HG03045 (cell line): ENCODE results near the gene C4orf50.
"Not testable (repeated sequence)": the region's sequence is repeated elsewhere in the genome, so short reads cannot be mapped to it uniquely, and the experiment has no call there.

Experiments
- ATAC-seq: cut with Tn5 transposase; IDR thresholded peaks from one replicate; pipeline ENCODE4 v1.9.1; 2021; ENCODE audit warnings: mild to moderate bottlenecking, moderate library complexity; ENCODE audit not compliant: unreplicated experiment

Gene C4orf50

DNA sequence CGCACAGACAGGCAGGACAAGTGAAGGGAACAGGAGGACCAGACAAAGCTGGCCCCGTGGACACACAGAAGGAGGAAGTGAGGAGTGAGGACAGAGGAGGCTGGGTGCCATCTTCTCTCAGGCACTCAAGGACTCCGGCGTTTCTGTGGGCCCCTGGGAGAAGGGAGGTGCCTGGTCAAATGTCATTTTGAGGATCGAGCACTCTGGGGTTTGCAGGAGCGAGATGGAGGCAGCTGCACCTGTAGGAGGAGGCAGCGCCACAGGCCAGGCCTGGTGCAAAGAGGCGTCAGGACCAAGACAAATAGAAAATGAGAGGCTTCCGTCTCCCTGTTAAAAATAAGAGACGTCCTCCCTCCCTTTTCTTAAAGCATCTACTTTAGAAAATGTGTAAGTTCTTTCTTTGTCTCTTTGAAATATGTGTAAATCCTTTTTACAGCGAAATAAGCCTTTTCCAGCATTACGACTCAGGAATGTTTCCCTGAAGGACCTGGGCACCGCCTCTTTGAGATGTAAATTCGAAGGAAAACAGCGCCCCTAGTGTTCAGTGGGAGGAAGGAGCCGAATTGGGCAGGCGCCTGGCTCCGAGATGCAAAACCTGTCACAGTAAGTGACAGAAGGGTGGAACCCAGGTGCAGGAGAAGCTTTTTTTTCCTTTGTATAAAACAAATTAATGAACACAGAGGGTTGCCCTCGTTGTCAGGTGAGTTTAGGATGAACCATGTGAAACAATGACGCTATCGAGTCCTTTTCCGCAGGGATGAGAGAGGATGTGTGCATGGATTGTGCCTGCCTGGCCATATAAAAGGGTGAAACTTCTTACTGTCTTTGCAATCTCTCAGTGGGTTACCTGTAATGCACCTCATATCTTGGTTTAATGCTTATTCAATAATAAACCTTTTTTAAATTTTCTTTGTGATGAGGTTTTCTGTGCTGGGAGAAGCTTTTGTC lies 1.4 kb upstream of the C4orf50 start:
- no peak for ATAC-seq

DNA sequence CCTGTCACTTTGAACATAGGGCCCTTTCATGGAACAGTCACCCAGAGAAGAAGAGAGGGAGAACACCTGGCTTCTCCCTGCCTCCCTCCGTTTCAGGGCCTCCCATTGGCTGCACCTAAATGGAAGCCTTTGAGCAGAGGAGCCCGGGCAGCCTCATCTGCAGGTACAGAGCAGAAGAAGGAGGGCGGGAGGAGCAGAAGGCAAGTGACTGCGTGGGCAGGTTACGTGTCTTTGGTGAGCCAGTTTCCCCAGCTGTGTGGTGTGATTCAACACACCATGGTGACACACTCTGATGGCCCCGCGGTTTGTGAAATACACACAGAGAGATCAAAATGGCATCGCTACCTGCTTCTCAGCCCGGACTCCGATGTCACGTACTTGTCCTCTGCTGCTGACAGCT lies 431 bp downstream of the C4orf50 start:
- no peak for ATAC-seq

DNA sequence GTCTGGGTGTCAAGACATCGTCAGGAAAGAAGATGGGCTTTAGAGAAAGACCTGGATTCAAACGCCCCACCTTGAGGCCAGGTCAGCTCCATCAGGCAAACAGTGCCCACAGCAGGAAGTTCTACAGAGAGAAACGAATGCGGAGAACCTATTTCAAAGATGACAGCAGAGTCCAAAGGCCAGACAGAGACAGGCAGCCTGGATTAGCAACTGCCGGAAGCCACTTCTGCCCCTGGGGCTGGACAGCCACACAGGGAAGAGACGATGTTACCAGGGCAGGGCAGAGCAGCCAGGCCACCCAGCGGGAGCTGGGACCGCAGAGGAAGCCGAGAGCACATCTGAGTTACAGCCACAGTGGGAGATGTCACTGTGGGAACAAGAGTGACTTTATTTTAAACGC lies 1.2 kb downstream of the C4orf50 start:
- ATAC-seq = no peak

DNA sequence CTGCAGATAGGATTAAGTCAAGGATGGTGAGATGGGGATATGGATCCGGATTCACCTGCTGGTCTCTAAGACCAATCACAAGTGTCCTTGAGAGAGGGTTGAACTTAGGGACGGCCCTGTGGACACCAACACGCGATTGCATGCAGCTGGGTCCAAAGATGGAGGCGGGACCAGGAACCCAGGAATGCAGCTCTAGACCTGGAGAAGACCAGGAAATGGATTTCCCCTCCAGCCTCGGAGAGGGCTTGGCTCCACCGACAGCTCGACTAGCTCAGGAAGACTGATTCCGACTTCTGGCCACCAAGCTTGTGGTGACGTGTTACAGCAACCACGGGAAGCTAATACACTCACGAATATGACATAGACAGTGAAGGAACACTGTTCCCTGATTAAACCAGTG lies 4.7 kb downstream of the C4orf50 start:
- ATAC-seq = no peak

DNA sequence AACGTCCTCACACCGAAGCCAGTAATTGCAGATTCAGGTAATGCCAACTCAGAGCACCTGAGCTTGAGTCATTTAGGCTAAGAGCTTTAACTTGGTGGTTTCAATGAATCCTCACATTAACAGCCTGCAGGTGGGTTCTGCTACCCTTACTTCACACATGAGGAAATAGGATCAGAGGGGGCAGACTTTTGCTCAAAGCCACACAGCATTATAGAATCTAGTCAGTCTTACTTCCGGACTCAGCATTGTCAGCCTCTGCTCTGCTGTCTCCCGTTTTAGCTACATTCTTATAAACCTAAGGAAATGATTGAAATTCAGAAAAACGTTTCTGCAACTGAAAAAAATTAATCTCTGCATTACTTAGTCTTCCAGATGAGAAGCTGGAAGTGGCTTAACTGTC lies 6.0 kb downstream of the C4orf50 start:
- ATAC-seq = no peak

DNA sequence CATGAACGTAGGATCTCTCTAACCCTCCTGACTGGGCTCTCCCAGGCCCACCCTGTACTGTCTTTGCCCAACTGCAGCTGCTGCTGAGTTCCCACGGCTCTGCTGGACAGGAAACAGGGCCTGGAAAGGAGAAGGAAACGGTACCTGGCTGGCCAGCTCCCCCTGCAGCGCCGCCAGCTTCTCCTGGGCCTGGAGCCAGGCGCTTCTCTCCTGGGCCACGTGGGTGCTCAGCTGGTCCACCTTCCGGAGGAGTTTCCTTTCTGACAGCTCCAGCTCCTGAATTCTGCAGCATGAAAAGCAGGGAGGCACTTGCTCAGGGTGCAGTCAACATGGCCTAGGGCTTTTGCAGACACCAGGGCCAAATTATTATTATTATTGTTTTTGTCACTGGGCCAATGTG lies 6.5 kb downstream of the C4orf50 start:
- no peak for ATAC-seq

DNA sequence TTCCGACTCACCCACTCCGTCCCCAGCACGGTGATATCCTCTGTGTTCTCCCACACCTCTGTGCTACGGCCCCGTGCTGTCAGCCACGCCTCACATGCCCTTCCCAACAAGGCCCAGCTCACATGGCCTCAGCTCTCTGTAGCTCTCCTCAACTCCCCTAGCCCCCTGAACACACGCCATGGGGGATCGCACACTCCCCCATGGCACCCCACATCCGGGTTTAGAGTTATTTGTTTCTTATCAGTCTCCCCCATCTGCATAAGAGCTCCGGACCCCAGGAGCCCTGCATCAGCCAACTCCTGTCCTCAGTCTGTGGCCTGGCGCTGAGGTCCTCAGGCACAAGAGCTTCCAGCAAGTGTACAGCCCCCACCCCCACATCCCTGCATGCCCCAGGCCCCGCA lies 7.0 kb downstream of the C4orf50 start:
- ATAC-seq = no peak

DNA sequence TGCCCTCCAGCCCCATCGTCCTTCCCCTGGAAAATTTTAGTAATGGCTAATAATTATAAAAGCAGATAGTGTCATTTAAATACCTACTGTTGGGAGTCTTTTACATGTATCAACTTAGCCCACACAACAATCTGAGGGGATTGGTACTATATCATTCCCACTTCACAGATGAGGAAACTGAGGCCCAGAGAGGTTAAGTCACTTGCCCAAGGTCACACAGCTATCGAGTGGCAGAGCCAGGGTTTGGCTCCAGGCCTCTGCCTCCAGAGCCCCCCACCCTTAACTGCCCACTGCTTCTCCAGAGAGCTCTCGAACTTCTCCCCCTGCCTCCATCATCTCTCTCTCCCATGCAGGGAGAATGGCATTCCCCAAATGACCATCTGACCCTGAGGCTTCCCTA lies 7.4 kb downstream of the C4orf50 start:
- no peak for ATAC-seq

DNA sequence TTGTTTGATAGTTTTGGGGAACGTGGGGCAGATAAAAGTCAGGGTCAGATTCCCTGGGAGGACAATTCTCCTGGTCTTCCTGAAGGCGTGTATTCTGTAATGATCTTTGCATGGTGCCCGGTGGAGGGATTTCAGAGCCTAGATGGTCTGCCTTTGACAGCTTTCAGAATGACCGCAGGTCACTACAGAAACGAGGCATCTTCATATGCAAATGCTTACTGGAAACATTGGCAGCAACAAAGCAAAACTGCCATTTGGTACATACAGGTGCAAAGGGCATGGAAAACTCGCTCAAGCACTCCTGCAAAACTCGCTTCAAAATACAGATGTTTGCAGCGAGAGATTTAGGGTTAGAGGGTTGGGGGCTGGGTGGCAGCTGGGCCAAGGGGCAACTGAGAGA lies 8.8 kb downstream of the C4orf50 start:
- ATAC-seq = no peak

DNA sequence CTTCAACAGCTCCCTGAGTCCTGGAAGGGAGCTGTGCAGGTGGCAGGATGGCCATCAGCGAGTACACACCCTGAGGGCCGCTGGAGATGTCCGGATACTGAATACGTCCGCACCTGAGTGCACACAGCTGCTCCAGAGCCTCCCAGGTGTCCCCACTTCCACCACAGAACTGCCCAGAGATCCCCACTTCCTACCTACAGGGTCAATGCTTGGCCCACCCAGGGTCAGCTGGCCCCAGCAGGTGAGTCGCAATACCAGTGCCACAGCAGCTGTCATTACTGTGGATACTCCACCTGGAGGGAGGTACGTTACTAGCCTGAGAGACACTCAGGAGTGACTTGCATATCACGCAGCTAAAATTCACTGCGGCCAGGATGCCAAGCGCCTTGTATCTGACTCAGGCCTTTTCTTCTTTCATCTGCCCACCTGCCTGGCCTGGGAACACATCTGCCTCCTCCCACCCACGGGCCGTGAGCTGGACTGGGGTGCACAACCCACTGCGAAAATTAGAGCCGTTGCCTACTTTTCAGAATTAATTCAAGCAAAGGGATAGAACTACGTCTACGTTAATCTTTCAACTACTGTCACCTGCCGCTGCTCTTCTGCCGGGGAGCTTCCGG lies 9.4 kb downstream of the C4orf50 start:
- ATAC-seq = no peak

DNA sequence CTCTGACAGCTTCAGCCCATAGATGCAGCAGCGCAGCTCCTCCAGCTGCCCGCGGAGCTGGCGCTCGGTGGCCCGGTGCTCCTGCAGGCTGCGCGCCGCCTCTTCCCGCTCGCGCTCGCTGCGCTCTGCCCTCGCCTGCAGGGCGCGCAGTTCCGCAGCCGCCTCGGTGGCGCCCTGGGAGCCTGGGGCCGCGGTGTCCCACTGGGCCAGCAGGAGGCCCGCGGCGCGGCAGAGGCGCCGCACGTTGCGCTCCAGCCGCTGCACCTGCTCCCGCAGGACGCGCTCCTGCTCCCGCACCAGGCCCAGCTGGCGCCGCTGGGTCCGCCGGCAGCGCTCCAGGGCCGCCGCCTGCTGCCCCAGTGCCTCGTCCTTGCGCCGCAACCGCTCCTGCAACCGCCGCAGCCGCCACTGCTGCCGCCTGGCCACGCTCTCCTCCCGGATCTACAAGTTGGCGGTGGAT lies 10.1 kb downstream of the C4orf50 start:
- no peak for ATAC-seq

DNA sequence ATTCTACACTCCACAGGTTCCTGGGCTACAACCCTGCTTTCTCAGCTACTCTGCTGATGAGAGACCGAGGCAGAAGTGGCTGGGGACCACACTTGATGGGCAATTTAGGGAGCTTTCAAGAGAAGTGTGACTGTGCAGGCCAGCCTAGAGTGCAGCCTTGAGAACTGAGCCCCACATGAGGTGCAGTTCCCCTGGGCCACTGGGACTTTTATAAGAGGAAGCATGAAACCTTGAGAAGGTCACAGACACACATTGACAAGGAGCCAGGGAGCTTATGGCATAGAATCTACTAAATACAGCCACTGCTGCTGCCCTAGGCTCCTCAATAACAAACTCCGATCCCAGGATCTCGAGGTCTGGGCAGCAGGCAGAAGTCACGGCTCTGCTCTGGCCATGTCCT lies 13.1 kb downstream of the C4orf50 start:
- no peak for ATAC-seq

DNA sequence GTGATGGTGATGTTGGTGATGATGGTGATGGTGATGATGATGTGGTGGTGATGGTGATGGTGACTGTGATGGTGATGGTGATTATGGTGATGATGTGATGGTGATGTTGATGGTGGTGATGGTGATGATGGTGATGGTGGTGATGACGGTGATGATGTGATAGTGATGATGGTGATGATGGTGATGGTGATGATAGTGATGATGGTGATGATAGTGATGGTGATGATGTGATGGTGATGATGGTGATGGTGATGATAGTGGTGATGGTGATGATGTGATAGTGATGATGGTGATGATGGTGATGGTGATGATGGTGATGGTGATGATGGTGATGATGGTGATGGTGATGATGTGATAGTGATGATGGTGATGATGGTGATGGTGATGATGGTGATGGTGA lies 14.7 kb downstream of the C4orf50 start:
- not testable (repeated sequence) for ATAC-seq

DNA sequence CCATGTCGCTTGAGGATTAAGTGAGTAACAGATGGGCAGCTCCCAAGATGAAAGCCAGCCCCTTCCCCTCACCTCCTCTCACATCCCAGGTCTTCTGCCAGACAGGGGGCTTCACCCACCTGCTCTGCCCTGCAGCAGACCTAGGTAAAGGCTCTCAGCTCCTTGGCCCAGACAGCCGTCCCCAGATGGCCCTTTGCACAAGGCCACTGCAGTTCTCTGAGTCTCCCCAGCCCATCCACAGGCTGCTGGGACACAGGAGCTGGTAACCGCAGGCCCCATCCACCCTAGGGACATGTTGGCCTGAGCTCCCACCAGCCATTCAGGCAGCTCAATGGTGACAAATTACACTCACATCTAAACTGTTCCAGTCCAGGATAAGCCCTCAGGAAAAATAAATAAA lies 15.3 kb downstream of the C4orf50 start:
- no peak for ATAC-seq

DNA sequence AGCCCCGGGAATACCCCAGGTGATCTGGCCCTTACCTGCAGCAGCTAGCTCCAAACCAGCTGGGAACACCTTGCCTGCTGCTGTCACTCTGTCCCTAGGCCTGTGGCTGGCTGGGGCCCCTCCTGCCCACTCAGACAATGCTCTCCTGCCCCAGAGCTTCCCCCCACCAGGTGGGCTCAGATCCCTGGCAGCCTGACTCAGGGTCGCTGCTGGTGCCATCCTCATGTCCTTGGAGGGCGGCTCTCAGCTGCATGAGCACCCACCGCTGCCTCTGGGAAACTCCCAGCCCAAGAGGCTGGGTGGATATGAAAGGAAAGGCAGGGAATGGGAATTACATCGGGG lies 15.8 kb downstream of the C4orf50 start:
- no peak for ATAC-seq

DNA sequence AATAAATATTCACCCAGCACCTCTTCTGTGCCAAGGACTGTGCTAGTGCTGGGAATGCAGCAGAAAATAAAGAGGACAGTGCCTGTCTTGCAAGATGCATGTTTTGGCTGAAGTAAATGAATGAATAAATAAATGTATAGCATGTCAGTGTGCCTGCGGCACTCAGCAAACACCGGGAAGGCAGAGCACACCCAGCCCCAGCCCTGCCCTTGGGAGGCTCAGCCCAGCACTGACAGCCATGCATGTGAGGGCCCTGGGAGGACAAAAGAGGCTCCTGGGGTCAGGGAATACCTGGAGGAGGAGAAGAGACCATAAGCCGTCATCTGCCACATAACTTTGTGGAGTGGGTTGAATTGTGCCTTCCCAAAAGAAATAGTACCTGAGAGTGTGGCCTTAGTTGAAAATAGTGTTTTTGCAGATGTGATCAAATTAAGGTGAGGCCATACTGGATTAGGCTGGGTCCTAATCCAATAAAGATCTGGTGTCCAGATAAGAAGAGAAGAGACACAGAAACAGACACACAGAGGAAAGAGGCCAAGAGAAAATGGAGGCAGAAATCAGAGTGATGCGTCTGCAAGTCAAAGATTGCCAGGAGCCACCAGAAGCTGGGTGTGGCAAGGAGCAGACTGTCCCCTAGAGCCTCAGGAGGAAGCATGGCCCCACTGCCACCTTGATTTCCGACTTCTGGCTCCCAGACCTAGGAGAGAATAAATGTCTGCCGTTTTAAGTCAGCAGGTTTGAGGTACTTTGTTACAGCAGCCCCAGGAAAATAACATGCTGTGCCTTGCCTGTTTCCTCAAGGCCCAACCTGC lies 16.3 kb downstream of the C4orf50 start:
- no peak for ATAC-seq

DNA sequence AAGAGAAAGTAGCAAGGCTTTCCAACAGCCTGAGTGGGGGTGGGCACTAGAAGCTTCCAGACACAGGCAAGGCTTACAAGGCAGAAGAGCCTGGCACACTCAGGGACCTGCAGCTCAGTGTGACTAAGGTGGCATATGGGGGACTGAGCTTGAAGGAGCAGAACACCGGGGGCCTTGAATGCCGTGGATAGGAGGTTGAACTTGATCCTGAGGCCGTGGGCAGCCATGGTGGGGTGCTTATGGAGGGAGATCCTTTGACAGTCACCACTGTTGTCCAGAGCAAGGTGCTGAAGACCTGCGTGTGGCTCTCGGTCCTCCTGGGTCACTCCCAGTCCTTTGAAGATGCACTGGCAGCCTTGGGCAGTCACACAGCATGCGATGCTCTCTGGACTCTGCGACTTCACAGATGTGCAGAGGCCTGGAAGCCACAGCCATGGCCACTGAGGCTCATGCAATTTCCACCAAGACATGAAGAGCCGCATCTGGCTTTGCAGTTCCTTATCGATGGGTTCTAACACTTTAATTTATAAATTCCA lies 18.3 kb downstream of the C4orf50 start:
- no peak for ATAC-seq

DNA sequence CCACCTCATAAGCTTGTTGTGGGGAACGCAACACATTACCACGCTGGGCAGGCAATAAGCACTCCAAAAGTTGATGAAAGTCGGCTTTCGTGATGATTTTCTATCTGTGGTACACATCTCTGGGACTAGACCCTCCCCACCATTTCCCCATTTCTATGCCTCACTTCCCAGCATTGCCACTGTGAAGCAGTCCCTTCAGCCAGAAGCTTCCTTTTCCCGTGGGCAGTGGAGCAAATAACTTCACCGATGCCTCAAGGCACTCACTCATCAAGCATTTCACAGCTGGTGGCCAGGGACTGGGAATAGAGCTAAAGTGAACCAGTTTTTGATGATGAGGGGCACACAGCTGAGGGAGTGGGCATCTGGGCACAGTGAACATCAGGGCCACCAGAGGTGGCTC lies 18.9 kb downstream of the C4orf50 start:
- ATAC-seq = no peak

DNA sequence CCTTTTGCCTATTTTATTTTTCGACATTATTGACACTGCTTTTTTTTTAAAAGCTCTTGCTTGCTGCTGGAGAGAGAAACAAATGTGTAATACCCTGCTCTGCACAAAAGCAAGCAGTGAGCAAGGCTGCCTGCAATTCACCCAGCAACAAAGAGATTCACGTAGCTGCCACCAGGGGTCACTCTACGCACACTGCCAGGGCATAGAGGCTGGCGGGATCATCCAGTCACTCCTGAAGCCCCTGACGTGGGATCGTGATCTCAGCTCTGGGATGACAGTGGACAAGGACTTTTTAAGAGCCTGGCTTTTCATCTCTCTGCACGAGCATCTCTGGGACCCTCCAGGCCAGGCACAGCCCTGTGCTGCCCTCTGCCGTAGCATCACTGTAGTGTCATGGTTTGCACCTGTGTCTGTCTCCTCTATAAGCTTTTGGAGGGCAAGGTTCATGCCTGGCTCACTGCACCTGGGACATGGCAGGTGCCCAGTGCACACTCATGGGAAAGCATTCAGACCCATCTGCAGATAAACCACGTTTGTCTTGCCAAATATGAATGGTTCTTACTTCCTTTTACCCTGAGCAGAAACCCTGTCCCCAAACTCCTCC lies 19.8 kb downstream of the C4orf50 start:
- no peak for ATAC-seq

DNA sequence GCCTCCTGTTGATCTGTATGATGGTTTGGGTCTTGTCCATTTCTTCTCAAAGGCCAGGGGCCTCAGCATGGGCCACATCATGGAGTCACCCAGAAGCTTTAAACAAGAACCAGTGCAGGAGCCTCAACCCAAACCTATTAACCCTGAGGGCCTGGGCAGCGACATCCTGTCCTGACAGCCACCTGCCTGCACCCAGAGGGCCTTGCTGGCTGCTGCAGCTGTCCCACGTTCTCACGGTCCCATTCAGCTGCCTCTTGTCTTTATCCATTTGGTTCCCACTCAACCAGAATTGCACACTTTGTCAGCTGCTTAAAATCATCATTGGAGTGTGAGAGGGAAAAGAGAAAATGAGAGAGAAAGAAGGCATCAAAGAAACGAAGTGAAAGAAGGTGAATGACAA lies 21.6 kb downstream of the C4orf50 start:
- no peak for ATAC-seq
